Measurements from ENCODE around the gene GAPT. TPM values are rescaled to one million over a fixed set of nuclear protein-coding genes. Genes with fewer than 3 reads are reported as not detected.
A peak's percentile ranks its signal among the peaks of the same experiment; 100 is the strongest.

The GAPT gene
- total and polyA plus RNA-seq, 7 donors: 0.03 to 0.53 (median 0.38) TPM; not detected in 2

- H3K36me3 ChIP-seq (ENCODE audit: insufficient read depth in 1 of 2, low read depth in 1 of 2): peaks cover 5 to 57% of the 10 kb centered on the region in 2 donors
Measured at GRCh38 chr5:58453306-58453705, 37.9 kb upstream of the GAPT start.

GRCh38 chr5:58454025-58454424 lies 37.2 kb upstream of the GAPT start:
- Histone ChIP-seq H3K27me3 (ENCODE audit: insufficient read depth in 3 of 3, low read length in 2 of 3) (no peaks in the 10 kb centered on the region), H3K4me3 (no peak overlapping the region), H3K4me1 (peaks cover 7% of the 10 kb centered on the region), H3K36me3 (ENCODE audit: insufficient read depth in 1 of 2, low read depth in 1 of 2) (peaks cover 5 to 61% of the 10 kb centered on the region in 2 donors), H3K27ac (no peak overlapping the region), H3K9me3 (no peaks in the 10 kb centered on the region)
- no peak for ATAC-seq
- DNase-seq: no peak
- 82 to 92% (median 87%) methylated on average over 1 of the region's 1 CpG for WGBS, 3 donors
- TF ChIP-seq CTCF (IDR thresholded peaks at IDR 0.05): no peak
- intact Hi-C loops (cut with DNase I): loop anchor here (10.0 kb wide), 2 partner anchors 189 to 199 kb away; no protein-coding TSS in a partner anchor

More at GRCh38 chr5:58453306-58453705, 37.9 kb upstream of the GAPT start:
- DNase-seq: no peak
- no peak for ATAC-seq
- Histone ChIP-seq H3K9me3 (no peaks in the 10 kb centered on the region), H3K4me3 (no peak overlapping the region), H3K4me1 (peaks cover 7% of the 10 kb centered on the region), H3K27ac (no peak overlapping the region), H3K27me3 (ENCODE audit: insufficient read depth in 3 of 3, low read length in 2 of 3) (no peaks in the 10 kb centered on the region)
- intact Hi-C loops (cut with DNase I): loop anchor here (10.0 kb wide), 2 partner anchors 189 to 199 kb away; no protein-coding TSS in a partner anchor
- no peak for TF ChIP-seq CTCF (IDR thresholded peaks at IDR 0.05)

GRCh38 chr5:58455066-58455465 lies 36.2 kb upstream of the GAPT start:
- intact Hi-C loops (cut with DNase I): loop anchor here (10.0 kb wide), 2 partner anchors 190 to 200 kb away; no protein-coding TSS in a partner anchor
- DNase-seq (no peak), ATAC-seq (no peak)
- no peak for TF ChIP-seq CTCF (IDR thresholded peaks at IDR 0.05)
- H3K27ac ChIP-seq: no peak overlapping the region
- peaks cover 5 to 61% of the 10 kb centered on the region in 2 donors for H3K36me3 ChIP-seq (ENCODE audit: insufficient read depth in 1 of 2, low read depth in 1 of 2)
- H3K4me3 ChIP-seq: peak overlapping the region; percentile 86
- WGBS, 3 donors: 59 to 64% (median 59%) methylated on average over 5 of the region's 5 CpGs
- no peaks in the 10 kb centered on the region for H3K27me3 ChIP-seq (ENCODE audit: insufficient read depth in 3 of 3, low read length in 2 of 3)
- no peaks in the 10 kb centered on the region for H3K9me3 ChIP-seq
- H3K4me1 ChIP-seq: peaks cover 7% of the 10 kb centered on the region

GRCh38 chr5:58455480-58455879 lies 35.8 kb upstream of the GAPT start:
- Histone ChIP-seq H3K36me3 (ENCODE audit: insufficient read depth in 1 of 2, low read depth in 1 of 2) (peaks cover 5 to 61% of the 10 kb centered on the region in 2 donors), H3K27me3 (ENCODE audit: insufficient read depth in 3 of 3, low read length in 2 of 3) (no peaks in the 10 kb centered on the region), H3K9me3 (no peaks in the 10 kb centered on the region), H3K27ac (no peak overlapping the region), H3K4me1 (peaks cover 7% of the 10 kb centered on the region), H3K4me3 (peak overlapping the region; percentile 86)
- no peak for TF ChIP-seq CTCF (IDR thresholded peaks at IDR 0.05)
- no peak for ATAC-seq
- WGBS, 3 donors: 74 to 80% (median 77%) methylated on average over 5 of the region's 5 CpGs
- intact Hi-C loops (cut with DNase I): loop anchor here (10.0 kb wide), 2 partner anchors 191 to 201 kb away; no protein-coding TSS in a partner anchor
- no peak for DNase-seq

GRCh38 chr5:58456026-58456425 lies 35.2 kb upstream of the GAPT start:
- no peaks in the 10 kb centered on the region for H3K27me3 ChIP-seq (ENCODE audit: insufficient read depth in 3 of 3, low read length in 2 of 3)
- H3K36me3 ChIP-seq (ENCODE audit: insufficient read depth in 1 of 2, low read depth in 1 of 2): peaks cover 5 to 61% of the 10 kb centered on the region in 2 donors
- peak overlapping the region; percentile 86 for H3K4me3 ChIP-seq
- no peak overlapping the region for H3K27ac ChIP-seq
- intact Hi-C loops (cut with DNase I): loop anchor here (10.0 kb wide), 2 partner anchors 191 to 201 kb away; no protein-coding TSS in a partner anchor
- no peak for DNase-seq
- no peak for TF ChIP-seq CTCF (IDR thresholded peaks at IDR 0.05)
- peaks cover 7% of the 10 kb centered on the region for H3K4me1 ChIP-seq
- no peak for ATAC-seq
- H3K9me3 ChIP-seq: no peaks in the 10 kb centered on the region
- WGBS, 3 donors: 65 to 70% (median 67%) methylated on average over 3 of the region's 3 CpGs

Measured in psoas muscle (tissue), 8 donors.